IMR-90 (cell line): ENCODE results near the gene PTPMT1. TPM values are rescaled to one million over a fixed set of nuclear protein-coding genes. Genes with fewer than 3 reads are reported as not detected.
A peak's percentile ranks its signal among the peaks of the same experiment; 100 is the strongest.

ENCODE experiments used
- ATAC-seq: fragments of 200-7000 bp; cut with Tn5 transposase; 2 replicates; pipeline ENCODE4 v1.9.1; 2020; ENCODE audit warnings: low read depth, mild to moderate bottlenecking, moderate library complexity
- BruUV-seq: library from RNA; stranded (reverse); fragments of 400-500 nt; replicated peaks from 2 replicates; lab custom pipeline; 2021; lab: Mats Ljungman, UMichigan
- CTCF ChIA-PET: fragments of 300-600 bp; formaldehyde crosslinking; extraction: SDS; loops from one replicate; lab custom pipeline; 2021; ENCODE audit warnings: antibody characterized with exemption; lab: Yijun Ruan, JAX
- POLR2A ChIA-PET: fragments of 300-600 bp; sonication (Branson Sonifier 250); formaldehyde crosslinking; loops from one replicate; lab custom pipeline; 2022; ENCODE audit warnings: antibody characterized with exemption; ENCODE audit not compliant: unreplicated experiment; lab: Charles Lee
- DNase-seq: peaks from one replicate; pipeline ENCODE4 v3.0.0; 2013
- H2AFZ ChIP-seq: replicated peaks from 2 replicates; pipeline ENCODE3; 2013; ENCODE audit warnings: low read length, mild to moderate bottlenecking; ENCODE audit not compliant: poor library complexity
- H2AK5ac ChIP-seq: 2 replicates; pipeline ENCODE4 v1.6.1; 2013; ENCODE audit warnings: low read depth, low read length, inconsistent platforms
- H2AK9ac ChIP-seq: replicated peaks from 2 replicates; pipeline ENCODE3; 2013; ENCODE audit warnings: mild to moderate bottlenecking, low read depth, low read length, moderate library complexity; ENCODE audit not compliant: poor library complexity
- H2BK120ac ChIP-seq: 2 replicates; pipeline ENCODE4 v1.6.1; 2013; ENCODE audit warnings: low read depth, low read length, inconsistent platforms
- H2BK15ac ChIP-seq: 3 replicates; pipeline ENCODE4 v1.6.1; 2013; ENCODE audit warnings: low read depth, low read length, inconsistent platforms
- H2BK20ac ChIP-seq: 2 replicates; pipeline ENCODE4 v1.6.1; 2013; ENCODE audit warnings: low read depth, mild to moderate bottlenecking, inconsistent platforms, low read length, moderate library complexity
- H2BK5ac ChIP-seq: 2 replicates; pipeline ENCODE4 v1.6.1; 2013; ENCODE audit warnings: mild to moderate bottlenecking, low read depth, low read length, inconsistent platforms; ENCODE audit not compliant: poor library complexity, severe bottlenecking
- H3K14ac ChIP-seq: replicated peaks from 2 replicates; pipeline ENCODE4 v1.6.1; 2013; ENCODE audit warnings: low read depth, low read length, inconsistent platforms
- H3K18ac ChIP-seq: 2 replicates; pipeline ENCODE4 v1.6.1; 2013; ENCODE audit warnings: low read depth, low read length, control low read depth
- H3K23ac ChIP-seq: 2 replicates; pipeline ENCODE4 v1.6.1; 2013; ENCODE audit warnings: low read depth, low read length, inconsistent platforms
- H3K27ac ChIP-seq: 2 replicates; pipeline ENCODE4 v1.5.1; 2013; ENCODE audit warnings: mild to moderate bottlenecking, control low read depth, low read length; ENCODE audit not compliant: insufficient read depth
- H3K27me3 ChIP-seq: 2 replicates; pipeline ENCODE4 v1.6.1; 2013; ENCODE audit warnings: low read length; ENCODE audit not compliant: control insufficient read depth, insufficient read depth
- H3K36me3 ChIP-seq: 2 replicates; pipeline ENCODE4 v1.6.1; 2013; ENCODE audit warnings: low read length, mixed read lengths; ENCODE audit not compliant: control insufficient read depth, insufficient read depth
- H3K4ac ChIP-seq: 2 replicates; pipeline ENCODE4 v1.6.1; 2013; ENCODE audit warnings: low read depth, low read length, inconsistent platforms
- H3K4me1 ChIP-seq: 2 replicates; pipeline ENCODE4 v1.6.1; 2013; ENCODE audit warnings: low read length, mixed read lengths; ENCODE audit not compliant: control insufficient read depth, insufficient read depth
- H3K4me2 ChIP-seq: 2 replicates; pipeline ENCODE4 v1.6.1; 2013; ENCODE audit warnings: low read depth, mild to moderate bottlenecking, control low read depth, low read length, moderate library complexity
- H3K4me3 ChIP-seq: 2 replicates; pipeline ENCODE4 v1.5.1; 2013; ENCODE audit warnings: low read depth, mild to moderate bottlenecking, control low read depth, low read length, moderate library complexity; ENCODE audit not compliant: insufficient read depth
- H3K56ac ChIP-seq: 2 replicates; pipeline ENCODE4 v1.6.1; 2013; ENCODE audit warnings: low read length, inconsistent platforms; ENCODE audit not compliant: insufficient read depth; ENCODE audit errors: extremely low read depth
- H3K79me1 ChIP-seq, 2 experiments: 2 replicates each; pipeline ENCODE4 v1.6.1; 2013; ENCODE audit warnings: low read length in 2 of 2, inconsistent platforms in 1 of 2, low read depth in 1 of 2
- H3K9ac ChIP-seq: 2 replicates; pipeline ENCODE4 v1.6.1; 2013; ENCODE audit warnings: low read depth, low read length, control low read depth
- H3K9me1 ChIP-seq: 2 replicates; pipeline ENCODE4 v1.6.1; 2013; ENCODE audit warnings: low read length, inconsistent platforms; ENCODE audit not compliant: insufficient read depth
- H3K9me3 ChIP-seq: 2 replicates; pipeline ENCODE4 v1.6.1; 2013; ENCODE audit warnings: low read length; ENCODE audit not compliant: control insufficient read depth, insufficient read depth
- H4K20me1 ChIP-seq: 2 replicates; pipeline ENCODE4 v1.6.1; 2013; ENCODE audit warnings: low read length, inconsistent platforms; ENCODE audit not compliant: insufficient read depth
- H4K5ac ChIP-seq: 2 replicates; pipeline ENCODE4 v1.6.1; 2013; ENCODE audit warnings: mild to moderate bottlenecking, low read depth, low read length, control low read depth
- H4K8ac ChIP-seq, 2 experiments: 2 replicates each; pipeline ENCODE4 v1.6.1; 2013; ENCODE audit warnings: low read depth in 2 of 2, low read length in 2 of 2, control low read depth in 1 of 2, inconsistent platforms in 1 of 2
- H4K91ac ChIP-seq: 2 replicates; pipeline ENCODE4 v1.6.1; 2013; ENCODE audit warnings: low read depth, low read length, inconsistent platforms; ENCODE audit not compliant: insufficient read depth
- CEBPB ChIP-seq: IDR thresholded peaks from 2 replicates; pipeline ENCODE4 v1.6.1; 2012; ENCODE audit warnings: low read depth, low read length, improper control_type of control experiment
- MXI1 ChIP-seq: IDR thresholded peaks from 2 replicates; pipeline ENCODE4 v1.6.1; 2012; ENCODE audit warnings: low read depth, mild to moderate bottlenecking, low read length, moderate library complexity, borderline replicate concordance
- NFE2L2 ChIP-seq: fragments of 150-350 bp; IDR thresholded peaks from 2 replicates; pipeline ENCODE4 v1.6.1; 2016; ENCODE audit warnings: low read depth, mild to moderate bottlenecking, low read length
- POLR2A ChIP-seq: IDR thresholded peaks from 2 replicates; pipeline ENCODE4 v1.6.1; 2012; ENCODE audit warnings: mild to moderate bottlenecking, low read depth, low read length
- RAD21 ChIP-seq: IDR thresholded peaks from 2 replicates; pipeline ENCODE4 v1.6.1; 2012; ENCODE audit warnings: low read length, improper control_type of control experiment
- WGBS, 2 experiments: methylation state at CpG; one replicate each; pipeline versions ENCODE4 v1.1.5 to v1.1.7; 2013; ENCODE audit warnings: missing lambda C conversion rate in 2 of 2; ENCODE audit not compliant: insufficient read length in 1 of 2; ENCODE audit errors: extremely low coverage in 2 of 2; 5-methylcytosine and 5-hydroxymethylcytosine counted together
- dilution Hi-C: fragments of 300-500 bp; cut with HindIII; formaldehyde crosslinking; loops from one replicate; pipeline ENCODE4 v1.14.3; 2018; ENCODE audit warnings: low sequenced_read_pairs; ENCODE audit not compliant: unreplicated experiment
- in situ Hi-C: fragments of 300-500 bp; cut with MboI; formaldehyde crosslinking; loops from 3 replicates; pipeline ENCODE4 v1.14.3; 2019; ENCODE audit warnings: low sequenced_read_pairs, inconsistent platforms, mixed read lengths
- intact Hi-C: fragments of 100-400 bp; cut with micrococcal nuclease; formaldehyde crosslinking; loops from 2 replicates; pipeline ENCODE4 v1.10.0; 2022
- polyA plus RNA-seq, 3 experiments: library from polyadenylated mRNA; depleted of rRNA; stranded (reverse); fragments of >200 nt; gene quantifications; 2 replicates each; pipeline ENCODE4 v1.2.3, GENCODE V29; 2012; ENCODE audit warnings: low replicate concordance in 1 of 3
- total RNA-seq: library from RNA; depleted of rRNA; stranded (reverse); fragments of >200 nt; gene quantifications from 2 replicates; pipeline ENCODE4 v1.2.3, GENCODE V29; 2012
- TF ChIP-seq, protein P1 (sequence below): fragments of 150-350 bp; IDR thresholded peaks from 2 replicates; pipeline ENCODE4 v1.6.1; 2017; ENCODE audit warnings: mild to moderate bottlenecking, antibody characterized with exemption, low read length, low read depth

Gene PTPMT1
- total and polyA plus RNA-seq, 2 of the 4 experiments (the other 2 are of a cell fraction), result 51.6 to 55.0 TPM

GRCh38 chr11:47533690-47534151 is 31.7 kb upstream of the PTPMT1 start:
- DNase-seq (peak; percentile 86), ATAC-seq (peak; percentile 74)
- Histone ChIP-seq H3K4me2 (no peak overlapping the region), H3K9me1 (peaks cover 11% of the 10 kb centered on the region; the same call in 1 of the 2 replicates), H2AK5ac (no peak overlapping the region), H3K23ac (no peak overlapping the region), H4K5ac (no peak overlapping the region), H4K91ac (no peak overlapping the region), H2BK15ac (no peak overlapping the region), H3K9ac (no peak overlapping the region), H2BK120ac (no peak overlapping the region), H2BK20ac (no peak overlapping the region), H3K36me3 (no peaks in the 10 kb centered on the region; the same call in none of the 2 replicates), H3K18ac (no peak overlapping the region), H3K4me1 (peaks cover 9% of the 10 kb centered on the region), H3K4ac (no peak overlapping the region), H3K27ac (peak overlapping the region; percentile 5; the same call in 1 of the 2 replicates), H2AK9ac (no peak overlapping the region), H2AFZ (no peak overlapping the region), H4K8ac (no peak overlapping the region), H3K79me1 (peaks cover 3 to 76% of the 10 kb centered on the region in 2 experiments), H4K20me1 (peaks cover 97% of the 10 kb centered on the region), H3K27me3 (no peaks in the 10 kb centered on the region), H2BK5ac (no peak overlapping the region), H3K56ac (no peak overlapping the region), H3K4me3 (no peak overlapping the region), H3K14ac (no peak overlapping the region), H3K9me3 (no peaks in the 10 kb centered on the region)
- CTCF ChIA-PET, result interaction anchor here (0.6 to 1.4 kb wide), 3 partner anchors 11 to 164 kb away, joined by 3 to 6 read pairs (median 5); no protein-coding TSS in a partner anchor
- WGBS, 2 experiments, result no CpG with 5 or more reads among the region's 2 CpGs
- BruUV-seq, result no TSS peak
- in situ Hi-C loops, result no loop called here
- POLR2A ChIA-PET, result no interaction called here
- dilution Hi-C loops, result no loop called here
- intact Hi-C loops, result loop anchor here (10.0 kb wide), 1 partner anchor 49 kb away; no protein-coding TSS in a partner anchor
- TF ChIP-seq CEBPB, result peak; percentile 94
- TF ChIP-seq POLR2A, result no peak
- no peak for TF ChIP-seq RAD21
- TF ChIP-seq, protein P1, sequence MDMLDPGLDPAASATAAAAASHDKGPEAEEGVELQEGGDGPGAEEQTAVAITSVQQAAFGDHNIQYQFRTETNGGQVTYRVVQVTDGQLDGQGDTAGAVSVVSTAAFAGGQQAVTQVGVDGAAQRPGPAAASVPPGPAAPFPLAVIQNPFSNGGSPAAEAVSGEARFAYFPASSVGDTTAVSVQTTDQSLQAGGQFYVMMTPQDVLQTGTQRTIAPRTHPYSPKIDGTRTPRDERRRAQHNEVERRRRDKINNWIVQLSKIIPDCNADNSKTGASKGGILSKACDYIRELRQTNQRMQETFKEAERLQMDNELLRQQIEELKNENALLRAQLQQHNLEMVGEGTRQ, result no peak
- TF ChIP-seq NFE2L2, result no peak
- no peak for TF ChIP-seq MXI1
